ENCODE results near the gene RASIP1. TPM values are rescaled to one million over a fixed set of nuclear protein-coding genes. Genes with fewer than 3 reads are reported as not detected.

The RASIP1 gene
- total RNA-seq, 1 donor from 2014 or later, result 0.62 TPM

- no peaks in the 10 kb centered on the region for H3K9me3 Mint-ChIP-seq (ENCODE audit: low read depth)
- peak overlapping the region; percentile 91 for H3K4me3 Mint-ChIP-seq (ENCODE audit: unreplicated experiment)
- no peaks in the 10 kb centered on the region for H3K36me3 Mint-ChIP-seq (ENCODE audit: low read depth)
- no peak for TF ChIP-seq CTCF (IDR thresholded peaks at IDR 0.05)
- H3K27ac Mint-ChIP-seq (ENCODE audit: unreplicated experiment), result peak overlapping the region; percentile 97
- H3K4me1 Mint-ChIP-seq (ENCODE audit: low read depth), result peaks cover 37% of the 10 kb centered on the region
- no peak for DNase-seq (ENCODE audit: low spot score)
- no peaks in the 10 kb centered on the region for H3K27me3 Mint-ChIP-seq (ENCODE audit: low read depth)
Observed at GRCh38 chr19:48714759-48715675, 25.4 kb downstream of the RASIP1 start.

- no peaks in the 10 kb centered on the region for H3K9me3 Mint-ChIP-seq (ENCODE audit: low read depth)
- peak overlapping the region; percentile 97 for H3K27ac Mint-ChIP-seq (ENCODE audit: unreplicated experiment)
- no peaks in the 10 kb centered on the region for H3K36me3 Mint-ChIP-seq (ENCODE audit: low read depth)
- no peak for TF ChIP-seq CTCF (IDR thresholded peaks at IDR 0.05)
- DNase-seq (ENCODE audit: low spot score), result peak; percentile 100
- H3K4me1 Mint-ChIP-seq (ENCODE audit: low read depth), result peaks cover 37% of the 10 kb centered on the region
- peak overlapping the region; percentile 91 for H3K4me3 Mint-ChIP-seq (ENCODE audit: unreplicated experiment)
- H3K27me3 Mint-ChIP-seq (ENCODE audit: low read depth), result no peaks in the 10 kb centered on the region
Observed at GRCh38 chr19:48713864-48714755, 26.3 kb downstream of the RASIP1 start.

- no peaks in the 10 kb centered on the region for H3K27me3 Mint-ChIP-seq (ENCODE audit: low read depth)
- H3K4me1 Mint-ChIP-seq (ENCODE audit: low read depth), result peaks cover 37% of the 10 kb centered on the region
- TF ChIP-seq CTCF (IDR thresholded peaks at IDR 0.05), result peak; percentile 50
- DNase-seq (ENCODE audit: low spot score), result no peak
- no peaks in the 10 kb centered on the region for H3K9me3 Mint-ChIP-seq (ENCODE audit: low read depth)
- peak overlapping the region; percentile 24 for H3K27ac Mint-ChIP-seq (ENCODE audit: unreplicated experiment)
- no peaks in the 10 kb centered on the region for H3K36me3 Mint-ChIP-seq (ENCODE audit: low read depth)
- H3K4me3 Mint-ChIP-seq (ENCODE audit: unreplicated experiment), result peak overlapping the region; percentile 91
Observed at GRCh38 chr19:48713041-48713863, 27.2 kb downstream of the RASIP1 start.

- no peak for TF ChIP-seq CTCF (IDR thresholded peaks at IDR 0.05)
- Mint-ChIP-seq H3K4me1 (ENCODE audit: low read depth) (peaks cover 29% of the 10 kb centered on the region), H3K27me3 (ENCODE audit: low read depth) (no peaks in the 10 kb centered on the region), H3K36me3 (ENCODE audit: low read depth) (no peaks in the 10 kb centered on the region), H3K9me3 (ENCODE audit: low read depth) (no peaks in the 10 kb centered on the region), H3K27ac (ENCODE audit: unreplicated experiment) (no peak overlapping the region), H3K4me3 (ENCODE audit: unreplicated experiment) (no peak overlapping the region)
- no peak for DNase-seq (ENCODE audit: low spot score)
Observed at GRCh38 chr19:48711106-48711662, 29.2 kb downstream of the RASIP1 start.

Data from chondrocyte (in vitro differentiated cells).